Activated CD4-positive, alpha-beta T cell treated with anti-CD3 and anti-CD28 coated beads for 24 hours (primary cell): Measurements from ENCODE around the gene LRMDA.

Experiments used
- DNase-seq, 2 donors: peaks; one replicate each; pipeline ENCODE4 v3.0.0-alpha.2; 2020; ENCODE audit warnings: low read depth in 2 of 2

Gene LRMDA

GRCh38 chr10:76025124-76025477 is 593.7 kb downstream of the LRMDA start:
- DNase-seq = no peak

DNA sequence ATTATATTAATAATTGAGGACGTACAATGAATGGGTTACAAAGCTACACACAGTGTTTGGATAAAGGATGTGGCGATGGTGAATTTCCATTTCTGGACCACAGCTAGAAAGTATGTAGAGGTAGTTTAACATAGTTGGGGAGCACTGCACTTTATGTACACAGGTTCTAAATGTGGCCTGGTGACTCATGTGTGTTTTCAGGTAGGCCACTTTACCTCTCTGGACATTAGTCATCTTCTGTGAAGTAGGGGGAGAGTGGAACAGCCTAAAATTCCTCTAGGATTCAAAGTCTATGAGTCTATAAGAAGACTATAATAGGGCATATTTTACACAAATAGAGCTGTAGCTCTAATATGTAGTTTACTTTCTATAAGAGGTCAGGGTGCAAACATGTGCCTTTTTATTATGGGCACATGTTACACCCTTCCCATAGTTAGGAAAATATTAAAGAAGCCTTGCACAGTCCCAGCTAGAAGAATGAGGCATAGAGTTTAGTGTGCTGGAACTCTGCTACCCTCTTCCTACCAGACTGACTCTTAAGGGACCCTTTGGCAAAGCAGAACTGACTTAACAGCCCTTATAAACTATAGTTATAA is 594.9 kb downstream of the LRMDA start:
- no peak for DNase-seq

DNA sequence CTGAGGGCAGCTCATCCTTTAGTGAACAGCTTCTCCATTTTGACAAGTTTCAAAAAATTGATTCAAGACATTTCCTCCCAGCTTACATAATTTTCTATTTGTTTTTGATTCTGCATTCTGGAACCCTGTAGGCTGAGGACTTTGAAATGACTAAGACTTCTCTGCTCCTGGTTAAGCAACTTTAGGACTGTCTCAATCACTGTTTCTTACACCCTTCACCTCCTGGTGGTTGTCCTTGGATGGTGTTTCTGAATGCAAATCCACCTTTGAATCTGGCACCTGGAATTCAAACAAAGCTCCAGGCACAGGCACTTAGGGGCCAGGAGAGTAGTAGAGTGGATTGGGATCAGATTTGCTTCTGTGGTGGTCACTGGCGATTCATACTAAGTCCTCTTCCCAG is 595.5 kb downstream of the LRMDA start:
- DNase-seq = no peak

DNA sequence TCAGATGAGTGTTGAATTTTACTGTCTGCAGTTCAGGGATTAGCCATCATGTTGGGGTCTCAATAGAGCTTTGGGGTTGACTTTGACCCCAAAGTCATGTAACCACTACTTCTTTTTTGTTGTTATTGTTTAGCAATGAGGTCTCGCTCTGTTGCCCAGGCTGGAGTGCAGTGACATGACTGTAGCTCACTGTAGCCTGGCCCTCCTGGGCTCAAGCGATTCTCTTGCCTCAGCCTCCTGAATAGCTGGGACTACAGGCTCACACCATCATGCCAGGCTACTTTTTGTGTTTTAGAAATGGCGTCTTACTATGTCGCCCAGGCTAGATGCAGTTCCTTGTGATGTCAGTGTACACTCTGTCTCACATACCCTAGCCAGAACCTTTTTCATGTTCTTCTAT is 598.4 kb downstream of the LRMDA start:
- no peak for DNase-seq

- no peak for DNase-seq
These were observed 599.7 kb downstream of the LRMDA start for GRCh38 chr10:76031099-76031498.

DNA sequence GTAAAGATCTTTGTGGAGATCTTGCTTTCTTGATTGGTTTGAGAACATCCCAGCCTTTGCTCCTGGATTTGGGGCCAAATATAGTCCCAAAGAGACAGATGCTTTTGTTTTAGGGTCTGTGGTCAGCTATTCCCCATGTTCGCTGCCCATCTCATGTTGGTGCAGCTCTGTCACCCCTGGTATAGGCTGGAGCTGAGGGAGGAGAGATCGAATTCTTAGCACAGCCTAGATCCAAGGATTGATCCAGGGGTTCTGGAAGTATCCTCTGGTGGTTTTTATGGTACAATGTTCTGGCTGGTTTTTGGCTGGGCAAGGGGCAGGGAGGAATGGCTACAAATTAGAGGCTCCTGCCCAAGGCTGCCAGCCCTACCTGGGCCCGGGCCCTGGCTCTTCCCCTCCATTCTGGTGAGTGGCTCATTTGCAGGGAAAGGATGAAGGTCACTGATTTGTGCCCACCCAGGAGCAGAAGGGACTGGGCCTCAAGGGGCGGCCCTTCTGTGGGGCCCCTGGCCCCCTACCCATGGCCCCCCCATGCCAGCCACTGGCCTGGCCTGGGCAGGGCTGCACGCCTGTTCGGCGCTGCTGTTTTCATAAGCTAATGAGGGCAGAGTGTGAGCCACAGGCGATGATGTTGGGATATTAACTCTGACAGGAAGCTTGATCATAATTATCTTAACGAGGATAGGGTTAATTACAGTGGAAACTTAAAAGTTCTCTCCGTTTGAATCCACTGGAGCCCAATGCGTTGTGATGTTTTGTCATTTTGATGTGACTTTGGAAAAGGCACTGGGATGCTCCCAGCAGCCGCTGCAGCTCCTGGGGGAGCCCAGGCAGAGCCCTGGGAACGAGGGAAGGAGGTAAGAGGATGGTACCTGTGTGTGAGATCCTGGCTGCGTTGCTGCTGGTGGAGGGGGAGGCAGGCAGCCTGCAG is 600.6 kb downstream of the LRMDA start:
- DNase-seq = no peak

GRCh38 chr10:76032700-76033039 is 601.2 kb downstream of the LRMDA start:
- DNase-seq = no peak

GRCh38 chr10:76033457-76034196 is 602.2 kb downstream of the LRMDA start:
- no peak for DNase-seq

DNA sequence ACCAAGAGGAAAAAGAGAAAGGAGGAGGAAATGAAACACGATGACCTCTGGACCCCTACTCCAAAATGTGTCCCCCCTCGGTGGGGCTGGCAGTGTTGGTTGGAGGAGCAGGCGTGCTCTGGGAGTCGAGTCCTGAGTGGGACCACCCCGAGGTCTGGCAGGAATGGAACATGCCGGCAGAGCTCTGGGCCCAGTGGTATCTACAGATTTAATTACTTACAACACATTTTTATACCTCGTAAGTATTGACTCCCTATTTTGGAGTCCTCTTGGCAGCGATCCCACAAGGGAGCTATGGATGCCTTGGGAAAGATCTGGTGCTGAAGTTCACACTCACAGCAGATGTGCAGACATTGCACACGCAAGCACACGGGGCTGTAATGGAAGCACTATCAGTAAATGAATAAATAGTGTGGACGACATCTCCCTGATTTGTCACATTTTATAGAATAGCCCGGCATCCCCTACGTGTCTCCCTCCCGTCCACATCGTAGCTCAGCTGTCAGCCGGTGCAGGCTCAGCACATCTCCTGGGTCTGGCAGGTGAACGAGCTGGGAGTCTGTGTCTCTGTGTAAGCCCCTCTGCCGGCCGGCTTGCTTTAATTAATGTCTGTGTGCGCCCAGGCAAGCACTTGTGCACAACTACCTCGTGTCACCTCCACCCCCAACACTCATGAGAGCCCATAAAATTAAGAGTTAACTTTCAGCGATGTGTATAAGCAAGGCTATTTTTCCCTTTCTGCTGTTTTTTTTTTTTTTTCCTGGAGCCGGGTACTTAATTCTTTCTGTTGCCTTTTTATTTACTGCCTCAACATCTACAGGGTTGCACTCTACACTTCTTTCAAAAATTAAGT is 603.2 kb downstream of the LRMDA start:
- no peak for DNase-seq

DNA sequence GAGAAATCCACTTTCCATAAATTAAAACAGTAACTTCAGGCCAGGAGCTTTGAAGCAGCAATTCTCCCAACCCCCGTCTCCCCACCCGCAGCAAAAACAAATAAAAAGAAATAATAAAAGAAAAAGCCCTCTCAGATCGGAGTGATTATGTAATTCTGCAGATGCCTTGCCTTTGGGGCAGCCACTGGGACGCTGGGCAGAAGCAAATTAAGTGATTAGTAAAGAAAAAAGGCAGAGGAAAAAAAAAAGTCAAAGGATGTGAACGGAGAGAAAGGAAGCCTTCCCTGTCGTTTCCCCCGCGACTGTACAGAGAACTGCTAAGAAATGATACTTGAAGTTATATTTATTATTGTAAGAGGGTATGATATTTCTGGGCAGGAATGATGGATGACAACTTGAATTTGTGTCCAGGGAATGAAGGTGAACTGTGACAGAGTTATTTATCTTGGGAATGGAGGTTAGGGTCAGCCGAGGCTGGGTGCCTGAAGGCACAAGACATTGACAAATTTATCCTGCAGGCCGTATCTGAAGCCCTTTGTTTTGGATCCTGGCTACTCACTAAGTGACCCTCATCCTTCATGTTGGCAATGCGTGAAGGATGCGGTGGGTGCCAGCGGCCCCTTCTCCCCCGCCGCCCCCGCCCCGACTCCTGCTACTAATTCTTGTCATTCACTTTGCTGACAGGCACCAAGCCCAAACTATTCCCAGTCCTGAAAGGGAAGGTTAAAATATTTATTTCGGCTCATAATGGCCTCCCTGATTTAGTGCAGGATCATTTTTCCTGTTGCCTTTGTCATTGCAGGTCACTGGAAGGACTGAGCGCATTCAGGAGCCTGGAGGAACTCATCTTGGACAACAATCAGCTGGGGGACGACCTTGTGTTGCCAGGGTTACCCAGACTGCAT is 604.0 kb downstream of the LRMDA start:
- no peak for DNase-seq

GRCh38 chr10:76036111-76036940 is 604.9 kb downstream of the LRMDA start:
- DNase-seq = peak in 1 of 2 donors; percentile 33

GRCh38 chr10:76036962-76037361 is 605.5 kb downstream of the LRMDA start:
- DNase-seq = no peak

- no peak for DNase-seq
These were observed 606.2 kb downstream of the LRMDA start for GRCh38 chr10:76037531-76038155.

DNA sequence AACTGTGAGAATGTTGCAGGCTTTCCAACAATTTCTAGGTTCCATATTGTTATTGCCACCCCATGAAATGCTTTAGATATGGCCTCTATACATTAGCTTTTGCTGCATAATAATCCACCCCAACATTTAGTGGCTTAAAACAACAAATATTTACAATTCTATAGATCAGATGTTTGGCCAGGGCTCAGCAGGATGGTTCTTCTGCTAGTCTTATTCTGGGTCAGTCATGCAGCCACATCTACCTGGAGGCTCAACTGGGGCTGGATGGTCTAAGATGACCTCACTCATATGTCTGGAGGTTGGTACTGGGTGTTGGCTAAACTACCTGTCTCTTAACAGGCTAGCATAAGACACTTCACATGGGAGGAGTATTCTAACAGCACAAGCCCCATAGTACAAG is 607.3 kb downstream of the LRMDA start:
- no peak for DNase-seq

GRCh38 chr10:76040107-76040829 is 608.8 kb downstream of the LRMDA start:
- DNase-seq = no peak

- no peak for DNase-seq
These were observed 609.4 kb downstream of the LRMDA start for GRCh38 chr10:76040830-76041220.

DNA sequence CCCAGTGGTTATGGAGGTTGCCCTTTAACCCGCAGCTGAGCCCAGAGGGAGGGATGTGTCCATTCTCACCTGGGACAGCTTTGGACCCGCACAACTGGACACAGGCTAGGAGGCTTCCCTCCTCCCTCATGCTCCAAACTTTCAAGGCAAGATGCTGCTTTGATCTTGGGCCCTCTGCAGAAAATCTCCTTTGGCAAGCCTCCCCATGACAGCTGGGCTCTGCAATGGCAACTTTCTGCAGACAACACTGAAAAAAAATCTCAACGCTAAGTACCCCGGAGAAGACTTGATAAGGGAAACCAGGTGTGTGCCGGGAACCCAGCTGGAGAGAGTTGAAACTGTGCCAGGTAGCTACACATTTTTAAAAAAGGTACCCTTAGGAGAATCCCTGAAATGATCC is 610.1 kb downstream of the LRMDA start:
- no peak for DNase-seq

- no peak for DNase-seq
These were observed 611.8 kb downstream of the LRMDA start for GRCh38 chr10:76043261-76043660.

GRCh38 chr10:76044751-76045150 is 613.3 kb downstream of the LRMDA start:
- no peak for DNase-seq
